Esophagus squamous epithelium (tissue), 4 donors: ENCODE measurements around the gene CSTPP1.

ENCODE experiments used
- CTCF ChIP-seq, 6 experiments: fragments of 450-650 bp in 4 of 6; fragments of 200-600 bp in 2 of 6; sonication (generic) in 2 of 6; IDR thresholded peaks; one replicate each; pipeline ENCODE4 v1.5.1; 2016 to 2019; ENCODE audit warnings: antibody characterized with exemption in 6 of 6, mild to moderate bottlenecking in 4 of 6, moderate library complexity in 4 of 6
- POLR2A ChIP-seq, 4 donors: fragments of 450-650 bp; IDR thresholded peaks; one replicate each; pipeline ENCODE4 v1.6.1; 2017; ENCODE audit warnings: antibody characterized with exemption in 4 of 4, mild to moderate bottlenecking in 4 of 4, moderate library complexity in 3 of 4

- TF ChIP-seq CTCF (IDR thresholded peaks at IDR 0.05) (no peak), POLR2A (IDR thresholded peaks at IDR 0.05) (no peak)
These were observed 245.8 kb downstream of the CSTPP1 start for GRCh38 chr11:47182380-47182779.
